IMR-90 (cell line): Measurements from ENCODE around the gene NKAIN2. TPM values are rescaled to one million over a fixed set of nuclear protein-coding genes. Genes with fewer than 3 reads are reported as not detected.

Experiments
- ATAC-seq: fragments of 200-7000 bp; cut with Tn5 transposase; 2 replicates; pipeline ENCODE4 v1.9.1; 2020; ENCODE audit warnings: low read depth, mild to moderate bottlenecking, moderate library complexity
- BruUV-seq: library from RNA; stranded (reverse); fragments of 400-500 nt; replicated peaks from 2 replicates; lab custom pipeline; 2021; lab: Mats Ljungman, UMichigan
- CTCF ChIA-PET: fragments of 300-600 bp; formaldehyde crosslinking; extraction: SDS; loops from one replicate; lab custom pipeline; 2021; ENCODE audit warnings: antibody characterized with exemption; lab: Yijun Ruan, JAX
- POLR2A ChIA-PET: fragments of 300-600 bp; sonication (Branson Sonifier 250); formaldehyde crosslinking; loops from one replicate; lab custom pipeline; 2022; ENCODE audit warnings: antibody characterized with exemption; ENCODE audit not compliant: unreplicated experiment; lab: Charles Lee
- DNase-seq: peaks from one replicate; pipeline ENCODE4 v3.0.0; 2013
- H2AFZ ChIP-seq: replicated peaks from 2 replicates; pipeline ENCODE3; 2013; ENCODE audit warnings: low read length, mild to moderate bottlenecking; ENCODE audit not compliant: poor library complexity
- H2AK5ac ChIP-seq: 2 replicates; pipeline ENCODE4 v1.6.1; 2013; ENCODE audit warnings: low read depth, low read length, inconsistent platforms
- H2AK9ac ChIP-seq: replicated peaks from 2 replicates; pipeline ENCODE3; 2013; ENCODE audit warnings: mild to moderate bottlenecking, low read depth, low read length, moderate library complexity; ENCODE audit not compliant: poor library complexity
- H2BK120ac ChIP-seq: 2 replicates; pipeline ENCODE4 v1.6.1; 2013; ENCODE audit warnings: low read depth, low read length, inconsistent platforms
- H2BK15ac ChIP-seq: 3 replicates; pipeline ENCODE4 v1.6.1; 2013; ENCODE audit warnings: low read depth, low read length, inconsistent platforms
- H2BK20ac ChIP-seq: 2 replicates; pipeline ENCODE4 v1.6.1; 2013; ENCODE audit warnings: low read depth, mild to moderate bottlenecking, inconsistent platforms, low read length, moderate library complexity
- H2BK5ac ChIP-seq: 2 replicates; pipeline ENCODE4 v1.6.1; 2013; ENCODE audit warnings: mild to moderate bottlenecking, low read depth, low read length, inconsistent platforms; ENCODE audit not compliant: poor library complexity, severe bottlenecking
- H3K14ac ChIP-seq: replicated peaks from 2 replicates; pipeline ENCODE4 v1.6.1; 2013; ENCODE audit warnings: low read depth, low read length, inconsistent platforms
- H3K18ac ChIP-seq: 2 replicates; pipeline ENCODE4 v1.6.1; 2013; ENCODE audit warnings: low read depth, low read length, control low read depth
- H3K23ac ChIP-seq: 2 replicates; pipeline ENCODE4 v1.6.1; 2013; ENCODE audit warnings: low read depth, low read length, inconsistent platforms
- H3K27ac ChIP-seq: 2 replicates; pipeline ENCODE4 v1.5.1; 2013; ENCODE audit warnings: mild to moderate bottlenecking, control low read depth, low read length; ENCODE audit not compliant: insufficient read depth
- H3K27me3 ChIP-seq: 2 replicates; pipeline ENCODE4 v1.6.1; 2013; ENCODE audit warnings: low read length; ENCODE audit not compliant: control insufficient read depth, insufficient read depth
- H3K36me3 ChIP-seq: 2 replicates; pipeline ENCODE4 v1.6.1; 2013; ENCODE audit warnings: low read length, mixed read lengths; ENCODE audit not compliant: control insufficient read depth, insufficient read depth
- H3K4ac ChIP-seq: 2 replicates; pipeline ENCODE4 v1.6.1; 2013; ENCODE audit warnings: low read depth, low read length, inconsistent platforms
- H3K4me1 ChIP-seq: 2 replicates; pipeline ENCODE4 v1.6.1; 2013; ENCODE audit warnings: low read length, mixed read lengths; ENCODE audit not compliant: control insufficient read depth, insufficient read depth
- H3K4me2 ChIP-seq: 2 replicates; pipeline ENCODE4 v1.6.1; 2013; ENCODE audit warnings: low read depth, mild to moderate bottlenecking, control low read depth, low read length, moderate library complexity
- H3K4me3 ChIP-seq: 2 replicates; pipeline ENCODE4 v1.5.1; 2013; ENCODE audit warnings: low read depth, mild to moderate bottlenecking, control low read depth, low read length, moderate library complexity; ENCODE audit not compliant: insufficient read depth
- H3K56ac ChIP-seq: 2 replicates; pipeline ENCODE4 v1.6.1; 2013; ENCODE audit warnings: low read length, inconsistent platforms; ENCODE audit not compliant: insufficient read depth; ENCODE audit errors: extremely low read depth
- H3K79me1 ChIP-seq, 2 experiments: 2 replicates each; pipeline ENCODE4 v1.6.1; 2013; ENCODE audit warnings: low read length in 2 of 2, inconsistent platforms in 1 of 2, low read depth in 1 of 2
- H3K9ac ChIP-seq: 2 replicates; pipeline ENCODE4 v1.6.1; 2013; ENCODE audit warnings: low read depth, low read length, control low read depth
- H3K9me1 ChIP-seq: 2 replicates; pipeline ENCODE4 v1.6.1; 2013; ENCODE audit warnings: low read length, inconsistent platforms; ENCODE audit not compliant: insufficient read depth
- H3K9me3 ChIP-seq: 2 replicates; pipeline ENCODE4 v1.6.1; 2013; ENCODE audit warnings: low read length; ENCODE audit not compliant: control insufficient read depth, insufficient read depth
- H4K20me1 ChIP-seq: 2 replicates; pipeline ENCODE4 v1.6.1; 2013; ENCODE audit warnings: low read length, inconsistent platforms; ENCODE audit not compliant: insufficient read depth
- H4K5ac ChIP-seq: 2 replicates; pipeline ENCODE4 v1.6.1; 2013; ENCODE audit warnings: mild to moderate bottlenecking, low read depth, low read length, control low read depth
- H4K8ac ChIP-seq, 2 experiments: 2 replicates each; pipeline ENCODE4 v1.6.1; 2013; ENCODE audit warnings: low read depth in 2 of 2, low read length in 2 of 2, control low read depth in 1 of 2, inconsistent platforms in 1 of 2
- H4K91ac ChIP-seq: 2 replicates; pipeline ENCODE4 v1.6.1; 2013; ENCODE audit warnings: low read depth, low read length, inconsistent platforms; ENCODE audit not compliant: insufficient read depth
- CTCF ChIP-seq: conservative IDR thresholded peaks from 2 replicates; pipeline ENCODE4 v1.5.1; 2012; ENCODE audit warnings: mild to moderate bottlenecking, low read depth, low read length, improper control_type of control experiment
- MAZ ChIP-seq: IDR thresholded peaks from 2 replicates; pipeline ENCODE4 v1.6.1; 2012; ENCODE audit warnings: low read depth, mild to moderate bottlenecking, low read length, improper control_type of control experiment, moderate library complexity, borderline replicate concordance
- MXI1 ChIP-seq: IDR thresholded peaks from 2 replicates; pipeline ENCODE4 v1.6.1; 2012; ENCODE audit warnings: low read depth, mild to moderate bottlenecking, low read length, moderate library complexity, borderline replicate concordance
- NFE2L2 ChIP-seq: fragments of 150-350 bp; IDR thresholded peaks from 2 replicates; pipeline ENCODE4 v1.6.1; 2016; ENCODE audit warnings: low read depth, mild to moderate bottlenecking, low read length
- WGBS, 2 experiments: methylation state at CpG; one replicate each; pipeline versions ENCODE4 v1.1.5 to v1.1.7; 2013; ENCODE audit warnings: missing lambda C conversion rate in 2 of 2; ENCODE audit not compliant: insufficient read length in 1 of 2; ENCODE audit errors: extremely low coverage in 2 of 2; 5-methylcytosine and 5-hydroxymethylcytosine counted together
- dilution Hi-C: fragments of 300-500 bp; cut with HindIII; formaldehyde crosslinking; loops from one replicate; pipeline ENCODE4 v1.14.3; 2018; ENCODE audit warnings: low sequenced_read_pairs; ENCODE audit not compliant: unreplicated experiment
- in situ Hi-C: fragments of 300-500 bp; cut with MboI; formaldehyde crosslinking; loops from 3 replicates; pipeline ENCODE4 v1.14.3; 2019; ENCODE audit warnings: low sequenced_read_pairs, inconsistent platforms, mixed read lengths
- intact Hi-C: fragments of 100-400 bp; cut with micrococcal nuclease; formaldehyde crosslinking; loops from 2 replicates; pipeline ENCODE4 v1.10.0; 2022
- polyA plus RNA-seq, 3 experiments: library from polyadenylated mRNA; depleted of rRNA; stranded (reverse); fragments of >200 nt; gene quantifications; 2 replicates each; pipeline ENCODE4 v1.2.3, GENCODE V29; 2012; ENCODE audit warnings: low replicate concordance in 1 of 3
- total RNA-seq: library from RNA; depleted of rRNA; stranded (reverse); fragments of >200 nt; gene quantifications from 2 replicates; pipeline ENCODE4 v1.2.3, GENCODE V29; 2012

The NKAIN2 gene
- total and polyA plus RNA-seq, 2 of the 4 experiments (the other 2 are of a cell fraction) = not detected

GRCh38 chr6:124131259-124131658, 327.6 kb downstream of the NKAIN2 start:
- no peak for ATAC-seq
- H2AK5ac ChIP-seq = no peak overlapping the region
- no peak overlapping the region for H3K14ac ChIP-seq
- no peak overlapping the region for H3K4me2 ChIP-seq
- H3K4ac ChIP-seq = no peak overlapping the region
- H2AK9ac ChIP-seq = no peak overlapping the region
- H3K56ac ChIP-seq = no peak overlapping the region
- no peak for TF ChIP-seq MXI1
- TF ChIP-seq NFE2L2 = no peak
- no peak for TF ChIP-seq MAZ
- no peak for TF ChIP-seq CTCF
- no peak overlapping the region for H4K5ac ChIP-seq
- intact Hi-C loops = no loop called here
- in situ Hi-C loops = no loop called here
- H3K9ac ChIP-seq = no peak overlapping the region
- no peak overlapping the region for H2BK5ac ChIP-seq
- no peak overlapping the region for H3K4me3 ChIP-seq
- no peak overlapping the region for H4K91ac ChIP-seq
- H2BK120ac ChIP-seq = no peak overlapping the region
- POLR2A ChIA-PET = no interaction called here
- no peaks in the 10 kb centered on the region for H4K20me1 ChIP-seq
- H3K23ac ChIP-seq = no peak overlapping the region
- dilution Hi-C loops = no loop called here
- H2AFZ ChIP-seq = no peak overlapping the region
- H3K27ac ChIP-seq = no peak overlapping the region
- H3K4me1 ChIP-seq = no peaks in the 10 kb centered on the region
- no peaks in the 10 kb centered on the region for H3K79me1 ChIP-seq
- peaks cover 9% of the 10 kb centered on the region; the same call in 1 of the 2 replicates for H3K9me3 ChIP-seq
- no peak overlapping the region for H3K18ac ChIP-seq
- no peak overlapping the region for H4K8ac ChIP-seq
- no CpG with 5 or more reads among the region's 4 CpGs for WGBS, 2 experiments
- BruUV-seq = no TSS peak
- no peaks in the 10 kb centered on the region for H3K27me3 ChIP-seq
- CTCF ChIA-PET = no interaction called here
- no peak for DNase-seq
- no peak overlapping the region for H2BK15ac ChIP-seq
- H3K9me1 ChIP-seq = no peaks in the 10 kb centered on the region
- no peak overlapping the region for H2BK20ac ChIP-seq
- no peaks in the 10 kb centered on the region for H3K36me3 ChIP-seq
